ENCODE data around the gene SMS. TPM values are rescaled to one million over a fixed set of nuclear protein-coding genes. Genes with fewer than 3 reads are reported as not detected.
"Not testable (repeated sequence)": the region's sequence is repeated elsewhere in the genome, so short reads cannot be mapped to it uniquely, and the experiment has no call there.

Gene SMS
- polyA plus RNA-seq, 1 donor from 2014 or later, result 53.0 TPM

GRCh38 chrX:21943460-21944135 is 3.1 kb downstream of the SMS start:
- Mint-ChIP-seq H3K27ac (peak overlapping the region in 2 of 3 donors; percentile 0 to 25), H3K4me1 (peaks cover 16 to 18% (median 16%) of the 10 kb centered on the region in 3 donors), H3K9me3 (no peaks in the 10 kb centered on the region), H3K36me3 (no peaks in the 10 kb centered on the region), H3K4me3 (peak overlapping the region; percentile 32 to 81 (median 77)), H3K27me3 (no peaks in the 10 kb centered on the region)

GRCh38 chrX:21944136-21944615 is 3.7 kb downstream of the SMS start:
- Mint-ChIP-seq H3K27ac (no peak overlapping the region), H3K4me1 (peaks cover 16 to 18% (median 16%) of the 10 kb centered on the region in 3 donors), H3K36me3 (no peaks in the 10 kb centered on the region), H3K27me3 (no peaks in the 10 kb centered on the region), H3K9me3 (no peaks in the 10 kb centered on the region), H3K4me3 (peak overlapping the region in 1 of 4 donors; percentile 76)

- H3K27me3 Mint-ChIP-seq, result no peaks in the 10 kb centered on the region
- no peak overlapping the region for H3K4me3 Mint-ChIP-seq
- H3K27ac Mint-ChIP-seq, result no peak overlapping the region
- H3K9me3 Mint-ChIP-seq, result no peaks in the 10 kb centered on the region
- peaks cover 12 to 22% (median 14%) of the 10 kb centered on the region in 3 donors for H3K4me1 Mint-ChIP-seq
- no peaks in the 10 kb centered on the region for H3K36me3 Mint-ChIP-seq
Measured at GRCh38 chrX:21946925-21947641, 6.6 kb downstream of the SMS start.

GRCh38 chrX:21947671-21948070 is 7.2 kb downstream of the SMS start:
- Mint-ChIP-seq H3K27ac (no peak overlapping the region), H3K9me3 (no peaks in the 10 kb centered on the region), H3K27me3 (no peaks in the 10 kb centered on the region), H3K4me3 (no peak overlapping the region), H3K4me1 (peaks cover 9 to 17% (median 10%) of the 10 kb centered on the region in 3 donors), H3K36me3 (no peaks in the 10 kb centered on the region)

GRCh38 chrX:21948897-21949578 is 8.5 kb downstream of the SMS start:
- H3K4me1 Mint-ChIP-seq, result peaks cover 5 to 13% (median 9%) of the 10 kb centered on the region in 3 donors
- H3K4me3 Mint-ChIP-seq, result no peak overlapping the region

GRCh38 chrX:21949689-21950088 is 9.2 kb downstream of the SMS start:
- Mint-ChIP-seq H3K36me3 (no peaks in the 10 kb centered on the region), H3K4me1 (peaks cover 5 to 13% (median 9%) of the 10 kb centered on the region in 3 donors), H3K4me3 (no peak overlapping the region), H3K27me3 (no peaks in the 10 kb centered on the region), H3K9me3 (no peaks in the 10 kb centered on the region), H3K27ac (no peak overlapping the region)

More at GRCh38 chrX:21948897-21949578, 8.5 kb downstream of the SMS start:
- H3K9me3 Mint-ChIP-seq, result no peaks in the 10 kb centered on the region
- H3K27me3 Mint-ChIP-seq, result no peaks in the 10 kb centered on the region
- no peaks in the 10 kb centered on the region for H3K36me3 Mint-ChIP-seq
- no peak overlapping the region for H3K27ac Mint-ChIP-seq

GRCh38 chrX:21950557-21950956 is 10.0 kb downstream of the SMS start:
- not testable (repeated sequence) for H3K36me3 Mint-ChIP-seq, H3K4me3 Mint-ChIP-seq, H3K9me3 Mint-ChIP-seq, H3K27me3 Mint-ChIP-seq, H3K27ac Mint-ChIP-seq
- H3K4me1 Mint-ChIP-seq, result peaks cover 8 to 15% (median 12%) of the 10 kb centered on the region in 3 donors

- Mint-ChIP-seq H3K27ac (peak overlapping the region in 2 of 3 donors; percentile 13 to 76), H3K9me3 (no peaks in the 10 kb centered on the region), H3K27me3 (no peaks in the 10 kb centered on the region), H3K36me3 (no peaks in the 10 kb centered on the region), H3K4me1 (peaks cover 9 to 14% (median 11%) of the 10 kb centered on the region in 3 donors), H3K4me3 (no peak overlapping the region)
Measured at GRCh38 chrX:21952624-21953023, 12.1 kb downstream of the SMS start.

GRCh38 chrX:21953195-21953830 is 12.8 kb downstream of the SMS start:
- peaks cover 9 to 15% (median 13%) of the 10 kb centered on the region in 3 donors for H3K4me1 Mint-ChIP-seq
- H3K27me3 Mint-ChIP-seq, H3K36me3 Mint-ChIP-seq, H3K4me3 Mint-ChIP-seq, H3K9me3 Mint-ChIP-seq: not testable (repeated sequence)
- peak overlapping the region in 2 of 3 donors; percentile 13 to 76 for H3K27ac Mint-ChIP-seq

- Mint-ChIP-seq H3K4me1 (peaks cover 12 to 28% (median 28%) of the 10 kb centered on the region in 3 donors), H3K27me3 (no peaks in the 10 kb centered on the region), H3K9me3 (no peaks in the 10 kb centered on the region), H3K4me3 (peak overlapping the region in 1 of 4 donors; percentile 66), H3K27ac (no peak overlapping the region), H3K36me3 (peaks cover 1% of the 10 kb centered on the region)
Measured at GRCh38 chrX:21955403-21956189, 15.1 kb downstream of the SMS start.

- peaks cover 1% of the 10 kb centered on the region for H3K36me3 Mint-ChIP-seq
Measured at GRCh38 chrX:21956783-21957182, 16.3 kb downstream of the SMS start.

GRCh38 chrX:21958187-21958586 is 17.7 kb downstream of the SMS start:
- no peak overlapping the region for H3K27ac Mint-ChIP-seq
- H3K9me3 Mint-ChIP-seq, result peaks cover 0 to 1% (median 0%) of the 10 kb centered on the region in 3 donors
- H3K36me3 Mint-ChIP-seq, result peaks cover 1% of the 10 kb centered on the region
- peaks cover 2% of the 10 kb centered on the region for H3K27me3 Mint-ChIP-seq
- peaks cover 17 to 33% (median 29%) of the 10 kb centered on the region in 3 donors for H3K4me1 Mint-ChIP-seq
- H3K4me3 Mint-ChIP-seq, result no peak overlapping the region

More at GRCh38 chrX:21956783-21957182, 16.3 kb downstream of the SMS start:
- Mint-ChIP-seq H3K4me3 (no peak overlapping the region), H3K27ac (no peak overlapping the region), H3K4me1 (peaks cover 17 to 32% (median 29%) of the 10 kb centered on the region in 3 donors), H3K9me3 (peaks cover 0 to 1% (median 0%) of the 10 kb centered on the region in 3 donors), H3K27me3 (peaks cover 2% of the 10 kb centered on the region)

GRCh38 chrX:21958916-21959315 is 18.4 kb downstream of the SMS start:
- H3K27me3 Mint-ChIP-seq, result peaks cover 2% of the 10 kb centered on the region
- H3K27ac Mint-ChIP-seq, result no peak overlapping the region
- H3K4me3 Mint-ChIP-seq, result no peak overlapping the region
- peaks cover 0 to 1% (median 0%) of the 10 kb centered on the region in 3 donors for H3K9me3 Mint-ChIP-seq
- H3K4me1 Mint-ChIP-seq, result peaks cover 14 to 32% (median 29%) of the 10 kb centered on the region in 3 donors
- H3K36me3 Mint-ChIP-seq, result peaks cover 1% of the 10 kb centered on the region
